Neuronal stem cell (in vitro differentiated cells): ENCODE results near the gene DDX18.

Experiments
- DNase-seq: peaks from one replicate; pipeline ENCODE4 v3.0.0-alpha.2; 2013; ENCODE audit warnings: low spot score
- H2AFZ ChIP-seq: one replicate; pipeline ENCODE4 v1.6.1; 2013; ENCODE audit warnings: mild to moderate bottlenecking, low read length, inconsistent platforms
- H2AK5ac ChIP-seq: 2 replicates; pipeline ENCODE4 v1.6.1; 2013; ENCODE audit warnings: low read depth, mild to moderate bottlenecking, inconsistent platforms, low read length, moderate library complexity, mixed read lengths
- H2BK120ac ChIP-seq: 2 replicates; pipeline ENCODE4 v1.6.1; 2013; ENCODE audit warnings: low read depth, mild to moderate bottlenecking, inconsistent platforms, low read length, moderate library complexity, mixed read lengths
- H2BK12ac ChIP-seq: one replicate; pipeline ENCODE4 v1.6.1; 2013; ENCODE audit warnings: low read length, inconsistent platforms
- H2BK15ac ChIP-seq: 2 replicates; pipeline ENCODE4 v1.6.1; 2013; ENCODE audit warnings: mild to moderate bottlenecking, low read length, inconsistent platforms, mixed read lengths
- H2BK5ac ChIP-seq: one replicate; pipeline ENCODE4 v1.6.1; 2013; ENCODE audit warnings: inconsistent platforms, mild to moderate bottlenecking, low read length, moderate library complexity
- H3K14ac ChIP-seq: one replicate; pipeline ENCODE4 v1.6.1; 2013; ENCODE audit warnings: low read length, inconsistent platforms
- H3K18ac ChIP-seq: 2 replicates; pipeline ENCODE4 v1.6.1; 2013; ENCODE audit warnings: low read length, inconsistent platforms
- H3K23ac ChIP-seq: 2 replicates; pipeline ENCODE4 v1.6.1; 2013; ENCODE audit warnings: low read depth, mild to moderate bottlenecking, mixed read lengths, low read length, inconsistent platforms; ENCODE audit not compliant: poor library complexity
- H3K27ac ChIP-seq: replicated peaks from 3 replicates; pipeline ENCODE4 v1.5.1; 2013; ENCODE audit warnings: low read length, inconsistent platforms
- H3K27me3 ChIP-seq, 3 experiments: 2 replicates each; pipeline ENCODE4 v1.6.1; 2013; ENCODE audit warnings: low read length in 3 of 3, mild to moderate bottlenecking in 2 of 3, inconsistent platforms in 1 of 3, low read depth in 1 of 3, mixed read lengths in 1 of 3, moderate library complexity in 1 of 3; ENCODE audit not compliant: control insufficient read depth in 3 of 3, insufficient read depth in 3 of 3
- H3K36me3 ChIP-seq, 2 donors: replicated peaks in 1 of 2; 2 replicates each; pipeline ENCODE4 v1.6.1; 2013; ENCODE audit warnings: low read length in 2 of 2; ENCODE audit not compliant: control insufficient read depth in 2 of 2, insufficient read depth in 2 of 2
- H3K4ac ChIP-seq: 2 replicates; pipeline ENCODE4 v1.6.1; 2013; ENCODE audit warnings: inconsistent platforms, mild to moderate bottlenecking, low read length, moderate library complexity
- H3K4me1 ChIP-seq, 2 donors: 1 replicate in 1 of 2; 2 replicates in 1 of 2; pipeline ENCODE4 v1.6.1; 2013; ENCODE audit warnings: low read length in 2 of 2, low read depth in 1 of 2; ENCODE audit not compliant: control insufficient read depth in 2 of 2, insufficient read depth in 1 of 2
- H3K4me2 ChIP-seq: one replicate; pipeline ENCODE4 v1.6.1; 2013; ENCODE audit warnings: mild to moderate bottlenecking, low read length, inconsistent platforms; ENCODE audit not compliant: insufficient read depth, poor library complexity, severe bottlenecking
- H3K4me3 ChIP-seq, 2 donors: 2 replicates each; pipeline ENCODE4 v1.5.1; 2013; ENCODE audit warnings: low read length in 2 of 2, mild to moderate bottlenecking in 2 of 2, inconsistent platforms in 1 of 2, moderate library complexity in 1 of 2
- H3K79me1 ChIP-seq: one replicate; pipeline ENCODE4 v1.6.1; 2013; ENCODE audit warnings: low read depth, mild to moderate bottlenecking, inconsistent platforms, low read length, moderate library complexity
- H3K9ac ChIP-seq: one replicate; pipeline ENCODE4 v1.6.1; 2013; ENCODE audit warnings: mild to moderate bottlenecking, low read depth, low read length, inconsistent platforms; ENCODE audit not compliant: poor library complexity
- H3K9me3 ChIP-seq, 2 donors: replicated peaks in 1 of 2; 2 replicates each; pipeline versions ENCODE3 to v1.6.1; 2013; ENCODE audit warnings: low read length in 2 of 2, mild to moderate bottlenecking in 2 of 2, inconsistent platforms in 1 of 2, low read depth in 1 of 2, mixed read lengths in 1 of 2, moderate library complexity in 1 of 2; ENCODE audit not compliant: control insufficient read depth in 2 of 2, insufficient read depth in 1 of 2
- H4K8ac ChIP-seq: one replicate; pipeline ENCODE4 v1.6.1; 2013; ENCODE audit warnings: low read depth, mild to moderate bottlenecking, inconsistent platforms, low read length, moderate library complexity
- H4K91ac ChIP-seq: one replicate; pipeline ENCODE4 v1.6.1; 2013; ENCODE audit warnings: low read length, low read depth, mild to moderate bottlenecking, inconsistent platforms; ENCODE audit not compliant: poor library complexity
- WGBS, 2 donors: extraction: QIAGEN DNeasy Blood & Tissue Kit; methylation state at CpG; one replicate each; pipeline ENCODE4 v1.1.7; 2013; ENCODE audit warnings: missing lambda C conversion rate in 2 of 2, mixed read lengths in 1 of 2; ENCODE audit not compliant: insufficient read length in 2 of 2, insufficient replicate concordance in 1 of 2; ENCODE audit errors: extremely low coverage in 2 of 2; 5-methylcytosine and 5-hydroxymethylcytosine counted together

DDX18 gene

GRCh38 chr2:117859924-117860647 lies 45.6 kb downstream of the DDX18 start:
- peak overlapping the region; percentile 35 for H2BK15ac ChIP-seq
- no peaks in the 10 kb centered on the region for H3K79me1 ChIP-seq
- no peak overlapping the region for H2BK120ac ChIP-seq
- H3K4me2 ChIP-seq = no peak overlapping the region
- H3K23ac ChIP-seq = no peak overlapping the region
- H3K27ac ChIP-seq = no peak overlapping the region
- H3K4ac ChIP-seq = no peak overlapping the region
- no peaks in the 10 kb centered on the region for H3K36me3 ChIP-seq
- H4K91ac ChIP-seq = no peak overlapping the region
- WGBS, 2 donors = no CpG with 5 or more reads among the region's 69 CpGs
- peaks cover 0 to 7% of the 10 kb centered on the region in 2 donors for H3K9me3 ChIP-seq
- DNase-seq = no peak
- peak overlapping the region; percentile 26 for H3K14ac ChIP-seq
- no peaks in the 10 kb centered on the region for H3K27me3 ChIP-seq
- H2BK5ac ChIP-seq = no peak overlapping the region
- H2AFZ ChIP-seq = no peak overlapping the region
- H2BK12ac ChIP-seq = peak overlapping the region; percentile 63
- no peak overlapping the region for H3K4me3 ChIP-seq
- H2AK5ac ChIP-seq = no peak overlapping the region
- no peak overlapping the region for H4K8ac ChIP-seq
- peak overlapping the region; percentile 2 for H3K9ac ChIP-seq
- H3K18ac ChIP-seq = peak overlapping the region; percentile 16
- no peaks in the 10 kb centered on the region for H3K4me1 ChIP-seq

GRCh38 chr2:117862459-117862858 lies 48.0 kb downstream of the DDX18 start:
- H3K27ac ChIP-seq = no peak overlapping the region
- no peak overlapping the region for H3K14ac ChIP-seq
- H3K9ac ChIP-seq = no peak overlapping the region
- H3K4ac ChIP-seq = no peak overlapping the region
- no peak overlapping the region for H2AK5ac ChIP-seq
- no peaks in the 10 kb centered on the region for H3K36me3 ChIP-seq
- no peak overlapping the region for H2BK5ac ChIP-seq
- H3K79me1 ChIP-seq = no peaks in the 10 kb centered on the region
- no peak overlapping the region for H3K23ac ChIP-seq
- H2AFZ ChIP-seq = no peak overlapping the region
- no peak overlapping the region for H4K8ac ChIP-seq
- H2BK15ac ChIP-seq = no peak overlapping the region
- DNase-seq = no peak
- no peak overlapping the region for H3K18ac ChIP-seq
- no peak overlapping the region for H3K4me3 ChIP-seq
- no peak overlapping the region for H4K91ac ChIP-seq
- no peak overlapping the region for H3K4me2 ChIP-seq
- no peaks in the 10 kb centered on the region for H3K4me1 ChIP-seq
- no peak overlapping the region for H2BK120ac ChIP-seq
- H3K9me3 ChIP-seq = peaks cover 0 to 7% of the 10 kb centered on the region in 2 donors
- no peak overlapping the region for H2BK12ac ChIP-seq
- H3K27me3 ChIP-seq = no peaks in the 10 kb centered on the region

GRCh38 chr2:117875786-117876185 lies 61.3 kb downstream of the DDX18 start:
- Histone ChIP-seq H3K4ac (no peak overlapping the region), H4K91ac (no peak overlapping the region), H3K36me3 (no peaks in the 10 kb centered on the region), H3K27ac (no peak overlapping the region), H2BK120ac (no peak overlapping the region), H3K4me3 (no peak overlapping the region), H2AK5ac (no peak overlapping the region), H3K18ac (no peak overlapping the region), H2BK15ac (no peak overlapping the region), H2BK12ac (no peak overlapping the region), H3K9ac (no peak overlapping the region), H4K8ac (no peak overlapping the region), H2BK5ac (no peak overlapping the region), H3K4me2 (no peak overlapping the region), H2AFZ (no peak overlapping the region), H3K79me1 (no peaks in the 10 kb centered on the region), H3K27me3 (peaks cover 0 to 3% (median 0%) of the 10 kb centered on the region in 3 experiments), H3K14ac (no peak overlapping the region), H3K9me3 (no peaks in the 10 kb centered on the region), H3K23ac (no peak overlapping the region), H3K4me1 (no peaks in the 10 kb centered on the region)
- no peak for DNase-seq
- WGBS, 2 donors = no CpG with 5 or more reads among the region's 1 CpG

GRCh38 chr2:117879003-117879402 lies 64.5 kb downstream of the DDX18 start:
- Histone ChIP-seq H3K18ac (no peak overlapping the region), H2BK120ac (no peak overlapping the region), H2BK15ac (no peak overlapping the region), H3K4me1 (no peaks in the 10 kb centered on the region), H2BK12ac (no peak overlapping the region), H3K4me3 (no peak overlapping the region), H3K27ac (no peak overlapping the region), H2AFZ (no peak overlapping the region), H3K23ac (no peak overlapping the region), H4K8ac (no peak overlapping the region), H3K9me3 (no peaks in the 10 kb centered on the region), H4K91ac (no peak overlapping the region), H3K14ac (no peak overlapping the region), H2AK5ac (no peak overlapping the region), H3K79me1 (no peaks in the 10 kb centered on the region), H3K4ac (no peak overlapping the region), H3K36me3 (no peaks in the 10 kb centered on the region), H2BK5ac (no peak overlapping the region), H3K9ac (no peak overlapping the region), H3K27me3 (peaks cover 0 to 3% (median 0%) of the 10 kb centered on the region in 3 experiments), H3K4me2 (no peak overlapping the region)
- no peak for DNase-seq
- no CpG with 5 or more reads among the region's 2 CpGs for WGBS, 2 donors
